Naive thymus-derived CD8-positive, alpha-beta T cell (primary cell): ENCODE data around the gene RLN1. TPM values are rescaled to one million over a fixed set of nuclear protein-coding genes. Genes with fewer than 3 reads are reported as not detected.
A peak's percentile ranks its signal among the peaks of the same experiment; 100 is the strongest.
"Not testable (repeated sequence)": the region's sequence is repeated elsewhere in the genome, so short reads cannot be mapped to it uniquely, and the experiment has no call there.

Source experiments
- ATAC-seq, 2 donors: fragments of 150-1000 bp; cut with Tn5 transposase in 1 of 2; sonication (Bioruptor Pico), chemical (Tn5 transposase) in 1 of 2; 1 replicate in 1 of 2; 2 replicates in 1 of 2; pipeline ENCODE4 v1.10.0; 2021; ENCODE audit warnings: mild to moderate bottlenecking in 2 of 2, moderate library complexity in 2 of 2
- POLR2A ChIA-PET: fragments of 350-600 bp; sonication (Branson Sonifier 250); formaldehyde crosslinking; loops from one replicate; lab custom pipeline; 2021; ENCODE audit warnings: antibody characterized with exemption; lab: Charles Lee
- DNase-seq, 10 donors: peaks; one replicate each; pipeline versions ENCODE4 v3.0.0 to v3.0.0-alpha.2; 2020 to 2022
- H3K27ac Mint-ChIP-seq, 10 donors: one replicate each; pipeline ENCODE4 v1.8.0; 2020 to 2022; ENCODE audit warnings: mild to moderate bottlenecking in 10 of 10, mixed read lengths in 10 of 10, moderate library complexity in 4 of 10, inconsistent platforms in 1 of 10
- H3K27me3 Mint-ChIP-seq, 5 donors: one replicate each; pipeline ENCODE4 v1.8.0; 2021 to 2022; ENCODE audit warnings: mixed read lengths in 5 of 5
- H3K36me3 Mint-ChIP-seq, 3 donors: one replicate each; pipeline ENCODE4 v1.8.0; 2020 to 2022; ENCODE audit warnings: mixed read lengths in 3 of 3, mild to moderate bottlenecking in 2 of 3, inconsistent platforms in 1 of 3
- H3K4me1 Mint-ChIP-seq, 4 donors: one replicate each; pipeline ENCODE4 v1.8.0; 2021 to 2022; ENCODE audit warnings: mixed read lengths in 4 of 4
- H3K4me3 Mint-ChIP-seq, 10 donors: one replicate each; pipeline ENCODE4 v1.8.0; 2020 to 2022; ENCODE audit warnings: mild to moderate bottlenecking in 10 of 10, mixed read lengths in 10 of 10, moderate library complexity in 6 of 10, inconsistent platforms in 1 of 10
- H3K9me3 Mint-ChIP-seq, 9 donors: one replicate each; pipeline ENCODE4 v1.8.0; 2020 to 2022; ENCODE audit warnings: mixed read lengths in 9 of 9, mild to moderate bottlenecking in 3 of 9, inconsistent platforms in 1 of 9, moderate library complexity in 1 of 9
- polyA plus RNA-seq, 3 donors: library from polyadenylated mRNA; unstranded; fragments of 300-500 nt; fragmentation: Illumina TruSeq; gene quantifications; one replicate each; pipeline ENCODE4 v1.2.3, GENCODE V29; 2021
- total RNA-seq, 8 experiments: library from RNA in 2 of 8; stranded (reverse) in 2 of 8; gene quantifications; one replicate each; pipeline ENCODE4 v1.2.3 and lab custom pipeline; 2021 to 2026

RLN1 gene
- total RNA-seq (1 to 10 TPM; 5.1 TPM), polyA plus RNA-seq (1 to 10 TPM; 1.2 to 3.4 (median 1.4) TPM), total RNA-seq (lab: John Stamatoyannopoulos, UW) (0.49 to 4.1 (median 0.58) reads per million in 6 experiments)

- peak within 1 kb of the TSS; percentile 67 to 94 (median 91) for H3K27ac Mint-ChIP-seq
- H3K4me1 Mint-ChIP-seq = peaks cover 11 to 34% (median 27%) of the 10 kb centered on the region in 4 donors
- not testable (repeated sequence) for H3K9me3 Mint-ChIP-seq, H3K27me3 Mint-ChIP-seq, H3K36me3 Mint-ChIP-seq
- peak within 1 kb of the TSS; percentile 23 to 80 (median 68) for H3K4me3 Mint-ChIP-seq
- ATAC-seq (peak; percentile 96 to 97), DNase-seq (peak in 5 of 10 donors; percentile 11 to 66 (median 48))
- POLR2A ChIA-PET = interaction anchor here (0.6 kb wide), 1 partner anchor 503 kb away, joined by 4 read pairs; no protein-coding TSS in a partner anchor
These were observed at the start of gene RLN1 for GRCh38 chr9:5338992-5339981. Gene RLN1, minus strand, starts transcription at chr9:5339876. Its CDS starts 130 bp downstream, at chr9:5339746.

GRCh38 chr9:5389109-5389732 lies 49.5 kb upstream of the RLN1 start:
- Mint-ChIP-seq H3K27me3 (no peaks in the 10 kb centered on the region), H3K4me3 (no peak overlapping the region), H3K9me3 (no peaks in the 10 kb centered on the region), H3K4me1 (peaks cover 15 to 25% (median 23%) of the 10 kb centered on the region in 4 donors), H3K27ac (peak overlapping the region in 3 of 10 donors; percentile 1 to 27 (median 27)), H3K36me3 (peaks cover 0 to 4% (median 3%) of the 10 kb centered on the region in 3 donors)
- POLR2A ChIA-PET = no interaction called here
- no peak for ATAC-seq
- DNase-seq = no peak

- Mint-ChIP-seq H3K9me3 (no peaks in the 10 kb centered on the region), H3K4me3 (no peak overlapping the region), H3K27ac (peak overlapping the region in 3 of 10 donors; percentile 14 to 33 (median 27)), H3K4me1 (peaks cover 15 to 29% (median 22%) of the 10 kb centered on the region in 4 donors), H3K36me3 (peaks cover 0 to 3% (median 0%) of the 10 kb centered on the region in 3 donors), H3K27me3 (no peaks in the 10 kb centered on the region)
- ATAC-seq (no peak), DNase-seq (no peak)
- POLR2A ChIA-PET = no interaction called here
These were observed 48.5 kb upstream of the RLN1 start for GRCh38 chr9:5388026-5388819.

- Mint-ChIP-seq H3K4me3 (no peak overlapping the region), H3K36me3 (peaks cover 12 to 27% (median 15%) of the 10 kb centered on the region in 3 donors), H3K27ac (peak overlapping the region in 4 of 10 donors; percentile 1 to 34 (median 16)), H3K4me1 (peaks cover 11 to 25% (median 23%) of the 10 kb centered on the region in 4 donors), H3K9me3 (no peaks in the 10 kb centered on the region), H3K27me3 (no peaks in the 10 kb centered on the region)
- POLR2A ChIA-PET = no interaction called here
- ATAC-seq (no peak), DNase-seq (no peak)
These were observed 44.8 kb upstream of the RLN1 start for GRCh38 chr9:5384436-5384835.

GRCh38 chr9:5382479-5382878 lies 42.8 kb upstream of the RLN1 start:
- POLR2A ChIA-PET = no interaction called here
- ATAC-seq (no peak), DNase-seq (no peak)
- no peaks in the 10 kb centered on the region for H3K9me3 Mint-ChIP-seq
- H3K4me1 Mint-ChIP-seq = peaks cover 4 to 17% (median 13%) of the 10 kb centered on the region in 4 donors
- H3K27ac Mint-ChIP-seq = peak overlapping the region in 1 of 10 donors; percentile 1
- H3K27me3 Mint-ChIP-seq = no peaks in the 10 kb centered on the region
- H3K4me3 Mint-ChIP-seq = no peak overlapping the region
- H3K36me3 Mint-ChIP-seq = peaks cover 12 to 29% (median 17%) of the 10 kb centered on the region in 3 donors

- POLR2A ChIA-PET = no interaction called here
- Mint-ChIP-seq H3K4me1 (peaks cover 19 to 33% (median 21%) of the 10 kb centered on the region in 4 donors), H3K27me3 (no peaks in the 10 kb centered on the region), H3K36me3 (peaks cover 9 to 23% (median 10%) of the 10 kb centered on the region in 3 donors), H3K27ac (peak overlapping the region in 5 of 10 donors; percentile 6 to 61 (median 27)), H3K9me3 (no peaks in the 10 kb centered on the region), H3K4me3 (no peak overlapping the region)
- no peak for ATAC-seq
- no peak for DNase-seq
These were observed 36.3 kb upstream of the RLN1 start for GRCh38 chr9:5375790-5376477.

- Mint-ChIP-seq H3K9me3 (no peaks in the 10 kb centered on the region), H3K4me3 (no peak overlapping the region), H3K27me3 (no peaks in the 10 kb centered on the region), H3K27ac (peak overlapping the region in 2 of 10 donors; percentile 48 to 64), H3K4me1 (peaks cover 19 to 33% (median 21%) of the 10 kb centered on the region in 4 donors), H3K36me3 (peaks cover 5 to 19% (median 6%) of the 10 kb centered on the region in 3 donors)
- ATAC-seq (no peak), DNase-seq (no peak)
- POLR2A ChIA-PET = no interaction called here
These were observed 35.4 kb upstream of the RLN1 start for GRCh38 chr9:5375091-5375490.

GRCh38 chr9:5364294-5365024 lies 24.8 kb upstream of the RLN1 start:
- no peak overlapping the region for H3K27ac Mint-ChIP-seq
- H3K36me3 Mint-ChIP-seq = peaks cover 7 to 36% (median 9%) of the 10 kb centered on the region in 3 donors
- peaks cover 0 to 12% (median 8%) of the 10 kb centered on the region in 4 donors for H3K4me1 Mint-ChIP-seq
- DNase-seq = no peak
- no peaks in the 10 kb centered on the region for H3K27me3 Mint-ChIP-seq
- no peak overlapping the region for H3K4me3 Mint-ChIP-seq
- no peak for ATAC-seq
- POLR2A ChIA-PET = no interaction called here
- peaks cover 0 to 7% (median 3%) of the 10 kb centered on the region in 9 donors for H3K9me3 Mint-ChIP-seq

GRCh38 chr9:5361326-5362010 lies 21.8 kb upstream of the RLN1 start:
- Mint-ChIP-seq H3K9me3 (peaks cover 0 to 7% (median 0%) of the 10 kb centered on the region in 9 donors), H3K27ac (no peak overlapping the region), H3K4me3 (no peak overlapping the region), H3K27me3 (no peaks in the 10 kb centered on the region), H3K36me3 (peaks cover 20 to 38% (median 23%) of the 10 kb centered on the region in 3 donors), H3K4me1 (peaks cover 0 to 9% (median 2%) of the 10 kb centered on the region in 4 donors)
- DNase-seq (no peak), ATAC-seq (no peak)
- POLR2A ChIA-PET = no interaction called here

GRCh38 chr9:5360341-5360740 lies 20.7 kb upstream of the RLN1 start:
- peaks cover 0 to 7% (median 0%) of the 10 kb centered on the region in 9 donors for H3K9me3 Mint-ChIP-seq
- POLR2A ChIA-PET = no interaction called here
- H3K4me1 Mint-ChIP-seq = peaks cover 0 to 9% (median 3%) of the 10 kb centered on the region in 4 donors
- H3K4me3 Mint-ChIP-seq = no peak overlapping the region
- no peaks in the 10 kb centered on the region for H3K27me3 Mint-ChIP-seq
- H3K36me3 Mint-ChIP-seq = peaks cover 20 to 42% (median 23%) of the 10 kb centered on the region in 3 donors
- DNase-seq (no peak), ATAC-seq (no peak)
- no peak overlapping the region for H3K27ac Mint-ChIP-seq
